Memory B cell (primary cell): Measurements from ENCODE around the gene ESYT2.

ENCODE experiments used
- ATAC-seq: fragments of 150-1000 bp; cut with Tn5 transposase; 2 replicates; pipeline ENCODE4 v1.10.0; 2021; ENCODE audit warnings: low read depth, mild to moderate bottlenecking, moderate library complexity
- DNase-seq, 2 donors: peaks; one replicate each; pipeline ENCODE4 v3.0.0; 2022; ENCODE audit warnings: low spot score in 2 of 2
- H3K27ac Mint-ChIP-seq: one replicate; pipeline ENCODE4 v1.8.0; 2022; ENCODE audit warnings: mild to moderate bottlenecking, moderate library complexity, mixed read lengths
- H3K27me3 Mint-ChIP-seq: one replicate; pipeline ENCODE4 v1.8.0; 2022; ENCODE audit warnings: mixed read lengths
- H3K36me3 Mint-ChIP-seq: one replicate; pipeline ENCODE4 v1.8.0; 2022; ENCODE audit warnings: mild to moderate bottlenecking, mixed read lengths
- H3K4me1 Mint-ChIP-seq: one replicate; pipeline ENCODE4 v1.8.0; 2022; ENCODE audit warnings: mixed read lengths
- H3K4me3 Mint-ChIP-seq: one replicate; pipeline ENCODE4 v1.8.0; 2022; ENCODE audit warnings: mild to moderate bottlenecking, moderate library complexity, mixed read lengths
- H3K9me3 Mint-ChIP-seq: one replicate; pipeline ENCODE4 v1.8.0; 2022; ENCODE audit warnings: mixed read lengths

ESYT2 gene

DNA sequence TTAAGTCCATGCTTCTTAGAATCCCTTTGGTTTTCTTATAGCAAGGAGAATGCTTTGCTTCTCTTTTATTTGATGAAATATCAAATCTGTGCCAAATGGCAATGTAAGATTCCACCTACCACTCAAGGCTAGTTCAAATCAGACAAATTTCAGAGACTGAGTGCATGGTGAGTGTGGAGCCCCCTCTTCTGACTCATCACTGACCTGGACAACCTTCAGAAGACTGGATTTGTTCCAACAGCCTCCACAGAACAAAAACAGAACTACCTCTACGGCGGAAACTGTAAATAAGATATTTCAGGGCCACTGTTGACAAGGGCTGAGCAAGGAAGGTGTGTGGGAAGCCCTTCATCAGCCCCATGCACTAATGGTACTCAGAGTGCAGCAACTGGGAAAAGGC, 145.8 kb downstream of the ESYT2 start:
- Mint-ChIP-seq H3K9me3 (no peaks in the 10 kb centered on the region), H3K27me3 (no peaks in the 10 kb centered on the region), H3K4me3 (no peak overlapping the region), H3K4me1 (no peaks in the 10 kb centered on the region), H3K36me3 (peaks cover 4% of the 10 kb centered on the region), H3K27ac (no peak overlapping the region)
- DNase-seq (no peak), ATAC-seq (no peak)

DNA sequence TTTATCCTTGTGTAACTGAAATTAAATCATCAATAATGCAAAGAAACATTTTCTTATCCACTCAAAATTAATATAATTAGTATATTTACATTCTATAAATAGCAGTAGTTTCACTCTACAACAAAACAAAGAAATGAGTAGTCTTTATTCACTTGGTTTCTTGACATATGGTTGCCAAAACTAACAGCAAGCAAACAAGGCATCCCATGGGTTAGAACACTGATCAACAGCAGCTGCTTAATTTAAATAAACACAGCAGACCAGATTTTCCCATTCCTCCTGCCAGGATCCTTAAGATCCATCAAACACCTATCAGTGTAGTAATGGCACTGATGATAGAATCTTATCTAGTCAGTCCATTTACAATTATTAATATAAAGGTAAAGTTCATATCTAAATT, 146.9 kb downstream of the ESYT2 start:
- Mint-ChIP-seq H3K36me3 (peaks cover 2% of the 10 kb centered on the region), H3K27me3 (no peaks in the 10 kb centered on the region), H3K4me3 (no peak overlapping the region), H3K4me1 (no peaks in the 10 kb centered on the region), H3K27ac (no peak overlapping the region), H3K9me3 (no peaks in the 10 kb centered on the region)
- DNase-seq (no peak), ATAC-seq (no peak)
